GM21529 (cell line): Measurements from ENCODE around the gene DDX3X.
A peak's percentile ranks its signal among the peaks of the same experiment; 100 is the strongest.
"Not testable (repeated sequence)": the region's sequence is repeated elsewhere in the genome, so short reads cannot be mapped to it uniquely, and the experiment has no call there.

Experiments used
- ATAC-seq: cut with Tn5 transposase; IDR thresholded peaks from one replicate; pipeline ENCODE4 v1.9.1; 2021; ENCODE audit not compliant: unreplicated experiment

Gene DDX3X

DNA sequence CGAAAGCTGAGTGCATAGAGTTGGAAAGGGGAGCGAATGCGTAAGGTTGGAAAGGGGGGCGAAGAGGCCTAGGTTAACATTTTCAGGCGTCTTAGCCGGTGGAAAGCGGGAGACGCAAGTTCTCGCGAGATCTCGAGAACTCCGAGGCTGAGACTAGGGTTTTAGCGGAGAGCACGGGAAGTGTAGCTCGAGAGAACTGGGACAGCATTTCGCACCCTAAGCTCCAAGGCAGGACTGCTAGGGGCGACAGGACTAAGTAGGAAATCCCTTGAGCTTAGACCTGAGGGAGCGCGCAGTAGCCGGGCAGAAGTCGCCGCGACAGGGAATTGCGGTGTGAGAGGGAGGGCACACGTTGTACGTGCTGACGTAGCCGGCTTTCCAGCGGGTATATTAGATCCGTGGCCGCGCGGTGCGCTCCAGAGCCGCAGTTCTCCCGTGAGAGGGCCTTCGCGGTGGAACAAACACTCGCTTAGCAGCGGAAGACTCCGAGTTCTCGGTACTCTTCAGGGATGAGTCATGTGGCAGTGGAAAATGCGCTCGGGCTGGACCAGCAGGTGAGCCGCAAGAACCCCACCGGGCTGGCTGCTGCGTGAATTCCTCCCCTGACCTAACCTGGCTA lies at the start of gene DDX3X:
DDX3X (plus strand) TSS at position 419 of the 619 bp plus-strand sequence; CDS start at position 510, 91 bp downstream.
- peak; percentile 52 for ATAC-seq

DNA sequence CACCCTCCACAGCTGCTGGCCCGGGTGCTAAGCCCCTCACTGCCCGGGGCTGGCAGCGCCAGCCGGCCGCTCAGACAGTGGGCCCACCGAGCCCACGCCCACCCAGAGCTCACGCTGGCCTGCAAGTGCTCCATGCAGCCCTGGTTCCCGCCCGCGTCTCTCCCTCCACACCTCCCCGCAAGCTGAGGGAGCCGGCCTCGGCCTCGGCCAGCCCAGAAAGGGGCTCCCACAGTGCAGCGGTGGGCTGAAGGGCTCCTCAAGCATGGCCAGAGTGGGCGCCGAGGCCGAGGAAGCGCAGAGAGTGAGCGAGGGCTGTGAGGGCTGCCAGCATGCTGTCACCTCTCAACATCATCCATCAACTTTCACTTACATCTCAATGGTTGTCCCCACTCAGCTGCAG lies 48.0 kb upstream of the DDX3X start:
- not testable (repeated sequence) for ATAC-seq

DNA sequence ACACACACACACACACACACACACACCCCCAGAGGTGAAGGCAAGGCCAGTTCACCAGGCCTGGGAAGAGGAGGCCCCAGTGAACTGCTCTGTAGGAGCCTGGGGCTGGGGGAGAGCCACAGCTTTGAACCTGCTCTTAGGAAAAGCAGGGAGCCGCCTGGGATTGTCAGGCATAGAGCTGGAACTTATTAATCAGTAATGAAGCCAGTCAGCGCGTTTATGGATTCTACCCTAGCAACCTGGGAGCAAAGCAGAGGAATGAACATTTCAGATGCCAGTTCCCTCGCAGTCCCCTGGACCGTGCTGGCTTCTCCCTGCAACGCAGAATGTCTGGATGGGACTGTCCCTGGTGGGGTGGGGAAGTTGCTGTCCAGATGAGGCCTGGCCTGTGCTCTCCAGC lies 45.3 kb upstream of the DDX3X start:
- ATAC-seq = no peak

DNA sequence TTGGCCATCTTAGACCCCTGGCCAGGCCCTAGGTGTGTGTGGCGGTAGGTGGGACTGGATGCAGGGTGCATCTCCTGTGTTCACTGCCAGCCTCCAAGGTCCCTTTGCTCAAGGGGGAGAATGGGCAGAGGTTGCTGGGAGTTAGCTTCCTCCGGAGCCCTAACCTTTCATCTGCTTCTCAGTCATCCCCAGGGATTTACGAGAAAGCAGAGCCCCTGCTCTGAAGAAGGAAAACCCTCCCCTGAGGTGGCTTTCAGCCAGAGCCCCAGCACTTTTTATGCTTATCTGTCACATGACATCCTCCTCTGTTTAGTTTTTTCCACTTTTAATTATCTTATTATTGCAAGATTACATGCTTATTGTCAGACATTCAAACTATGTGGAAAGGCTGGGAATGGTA lies 44.9 kb upstream of the DDX3X start:
- ATAC-seq = no peak

DNA sequence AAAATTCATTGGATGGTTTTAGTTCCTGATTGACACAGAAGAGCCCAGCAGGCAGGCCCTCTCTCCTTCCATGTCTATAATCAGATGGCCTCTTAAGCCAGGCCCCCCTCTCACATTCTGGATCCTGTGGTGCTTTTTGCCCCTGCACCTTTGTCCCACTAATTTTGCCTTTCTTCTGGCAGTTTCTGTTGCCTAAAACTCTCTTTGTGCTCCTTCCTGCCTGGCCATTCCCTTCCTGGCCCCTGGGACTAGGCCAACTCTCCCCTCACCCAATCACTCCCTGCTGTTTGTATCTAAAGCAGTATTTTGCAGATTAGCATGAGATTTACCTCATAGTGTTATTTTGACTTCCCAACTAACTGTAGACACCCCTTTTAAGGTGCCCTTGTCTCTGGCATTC lies 42.7 kb upstream of the DDX3X start:
- ATAC-seq = no peak

DNA sequence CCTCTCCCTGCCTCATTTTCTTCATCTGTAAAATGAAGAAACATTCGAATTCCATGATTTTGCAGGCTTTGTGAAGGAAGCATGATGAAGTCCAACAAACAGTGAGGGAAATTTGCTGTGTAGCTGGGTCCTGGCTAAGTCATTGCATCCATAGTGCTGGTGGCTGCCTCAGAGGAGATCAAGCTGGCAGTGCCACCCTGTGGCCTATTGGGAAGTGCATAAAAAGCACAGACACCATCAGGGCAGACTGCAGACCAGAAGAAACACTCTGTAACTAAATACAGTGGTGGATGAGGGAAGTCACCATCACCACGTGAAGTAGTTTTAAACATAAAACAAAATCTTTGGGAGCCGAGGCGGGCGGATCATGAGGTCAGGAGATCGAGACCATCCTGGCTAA lies 40.7 kb upstream of the DDX3X start:
- ATAC-seq = no peak

DNA sequence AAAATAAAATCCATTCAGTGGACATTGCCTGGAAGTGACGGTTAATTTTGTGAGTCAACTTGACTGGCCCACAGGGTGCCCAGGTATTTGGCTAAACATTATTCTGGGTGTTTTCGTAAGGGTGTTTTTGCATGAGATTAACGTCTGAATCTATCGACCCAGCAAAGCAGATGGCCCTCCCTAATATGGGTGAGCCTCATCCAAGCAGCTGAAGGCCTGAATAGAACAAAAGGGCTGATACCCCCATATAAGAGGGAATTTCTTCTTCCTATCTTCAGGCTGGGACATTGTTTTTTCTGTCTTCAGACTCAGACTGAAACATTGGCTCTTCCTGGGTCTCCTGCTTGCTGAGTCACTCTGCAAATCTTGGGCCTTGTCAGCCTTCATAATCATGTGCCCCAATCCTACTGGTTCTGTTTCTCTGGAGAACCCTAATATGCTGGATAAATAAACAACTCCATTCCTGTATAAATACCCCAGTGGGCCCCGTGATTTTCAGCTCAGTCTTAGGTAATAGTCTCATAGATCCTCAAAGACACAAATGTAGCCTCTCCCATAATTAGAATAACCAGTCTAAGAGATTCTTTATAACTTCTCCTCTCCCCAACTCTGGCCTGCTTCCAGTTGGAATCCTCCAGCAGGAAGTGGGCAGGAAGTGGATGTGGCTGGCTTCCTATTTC lies 33.1 kb upstream of the DDX3X start:
- no peak for ATAC-seq

DNA sequence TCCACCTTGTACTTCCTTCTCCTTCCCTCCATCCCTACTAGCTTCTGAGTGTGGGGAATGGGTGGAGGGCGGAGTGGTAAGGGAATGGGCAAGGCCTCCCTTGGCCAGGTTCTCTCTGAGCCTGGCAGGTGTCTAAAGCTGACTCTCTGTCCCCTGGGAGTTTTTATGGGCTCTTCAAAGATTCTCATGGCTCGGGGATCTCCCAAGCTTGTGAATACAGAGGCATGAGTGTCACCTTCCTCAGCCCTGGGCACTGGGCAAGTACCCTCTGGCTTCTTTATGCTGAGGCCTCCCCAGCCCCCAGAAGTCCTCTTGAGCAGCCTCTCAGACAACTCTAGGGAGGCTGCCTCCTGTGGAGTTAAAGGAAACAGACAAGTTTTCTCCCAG lies 32.5 kb upstream of the DDX3X start:
- no peak for ATAC-seq

DNA sequence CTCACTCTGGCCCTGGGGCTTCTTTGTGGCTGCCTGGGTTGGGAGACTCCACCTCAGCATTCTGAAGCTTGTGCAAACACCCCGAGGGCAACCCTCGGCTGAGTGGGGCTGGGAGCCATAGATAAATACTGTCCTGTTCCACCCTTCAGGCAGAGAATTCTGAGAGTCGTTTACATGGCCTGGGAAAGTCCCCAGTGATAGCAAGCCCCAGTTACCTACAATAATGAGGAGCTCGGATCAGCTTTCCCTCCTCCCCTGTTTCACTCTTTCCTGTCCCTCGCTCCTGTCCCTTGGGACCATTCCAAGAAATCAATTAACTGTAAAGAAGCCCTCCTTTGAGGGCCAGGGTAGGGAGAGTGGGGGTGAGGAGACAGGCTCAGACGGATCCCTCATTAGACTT lies 31.6 kb upstream of the DDX3X start:
- ATAC-seq = no peak

DNA sequence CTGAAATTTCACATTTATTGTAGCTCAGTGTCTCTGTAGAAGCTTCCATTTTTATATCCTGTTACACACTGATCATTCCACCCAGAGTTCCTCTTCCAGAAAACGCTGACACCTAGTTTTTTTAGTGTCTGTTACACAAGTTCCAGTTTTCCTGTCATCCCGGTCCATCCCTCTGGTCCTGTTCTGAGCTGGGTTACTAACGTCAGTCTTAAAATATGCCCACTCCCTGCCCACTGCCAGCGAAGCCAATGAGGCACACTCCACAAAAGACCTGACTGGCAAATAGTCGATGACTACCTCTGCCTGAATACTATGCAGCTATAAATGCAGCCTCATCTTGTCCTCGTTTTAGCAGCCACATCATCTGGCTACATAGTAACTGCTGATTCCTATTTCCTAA lies 30.9 kb upstream of the DDX3X start:
- ATAC-seq = no peak

DNA sequence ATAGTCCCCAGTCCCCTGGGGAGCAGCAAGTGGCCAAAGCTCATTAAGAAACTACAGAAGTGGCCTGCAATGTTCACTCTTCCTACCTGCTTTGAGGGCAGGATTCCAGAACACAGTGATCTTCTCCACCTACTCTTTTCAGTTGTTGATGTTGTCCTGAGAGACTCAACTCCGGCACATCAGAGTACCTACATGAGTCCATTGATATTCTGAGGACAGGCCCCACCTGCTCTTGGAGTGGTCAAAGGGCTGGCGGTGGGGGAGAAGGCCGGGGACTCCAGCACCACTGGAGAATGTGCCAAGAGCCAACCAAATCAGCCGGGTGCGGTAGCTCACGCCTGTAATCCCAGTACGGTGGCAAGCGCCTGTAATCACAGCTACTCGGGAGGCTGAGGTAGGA lies 29.8 kb upstream of the DDX3X start:
- ATAC-seq = no peak

DNA sequence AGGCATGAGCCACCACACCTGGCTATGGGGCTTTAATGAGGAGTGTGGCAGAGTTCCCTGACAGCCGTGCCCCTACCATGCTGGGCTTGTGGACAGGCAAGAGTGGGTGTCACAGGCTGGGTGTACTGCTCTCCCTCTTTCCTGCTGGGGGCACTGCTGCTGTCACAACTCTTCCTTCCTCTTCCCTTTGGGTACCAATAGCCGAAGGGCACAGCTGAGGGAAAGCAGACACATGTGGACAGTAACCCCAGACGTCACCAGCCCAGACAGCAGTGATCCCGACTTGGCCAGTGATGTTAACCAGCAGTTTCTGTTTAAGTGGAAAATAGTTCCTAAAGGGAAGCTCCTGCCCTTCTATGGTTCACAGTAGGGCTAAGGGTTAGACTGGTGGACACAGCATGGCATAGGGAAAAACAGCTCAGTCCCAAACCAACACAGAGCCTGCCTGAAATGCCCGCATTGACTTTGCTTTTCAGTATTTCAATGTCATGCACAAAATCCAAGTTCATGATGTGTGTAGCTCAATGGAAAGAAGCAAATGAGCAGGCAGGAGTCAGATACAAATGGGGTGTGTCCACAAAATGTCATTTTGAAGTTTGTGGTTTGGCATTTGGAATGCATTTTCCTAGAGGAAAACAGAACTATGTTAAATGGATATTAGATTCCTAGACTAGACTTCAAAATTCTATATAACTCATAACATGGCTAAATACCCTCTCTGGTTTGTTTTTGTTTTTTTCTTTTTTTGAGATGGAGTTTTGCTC lies 24.9 kb upstream of the DDX3X start:
- ATAC-seq = no peak

DNA sequence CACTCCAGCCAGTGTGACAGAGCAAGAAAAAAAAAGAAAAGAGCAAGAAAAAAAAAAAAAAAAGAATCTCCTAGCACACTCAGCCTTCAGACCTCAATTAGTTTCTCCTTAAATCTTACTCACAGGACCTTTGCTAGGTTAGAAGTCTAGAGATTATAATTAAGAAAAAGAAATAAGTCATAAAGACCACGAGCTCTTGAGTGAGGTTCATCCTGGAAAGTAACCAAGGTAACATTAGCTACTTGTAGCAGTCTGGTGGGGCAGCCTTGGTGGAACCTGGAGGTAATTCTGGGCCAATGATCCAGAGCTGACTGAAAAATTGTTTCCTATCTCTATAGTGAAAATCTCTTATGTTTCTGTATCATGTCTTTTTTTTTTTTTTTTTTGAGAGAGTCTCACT lies 21.2 kb upstream of the DDX3X start:
- no peak for ATAC-seq

DNA sequence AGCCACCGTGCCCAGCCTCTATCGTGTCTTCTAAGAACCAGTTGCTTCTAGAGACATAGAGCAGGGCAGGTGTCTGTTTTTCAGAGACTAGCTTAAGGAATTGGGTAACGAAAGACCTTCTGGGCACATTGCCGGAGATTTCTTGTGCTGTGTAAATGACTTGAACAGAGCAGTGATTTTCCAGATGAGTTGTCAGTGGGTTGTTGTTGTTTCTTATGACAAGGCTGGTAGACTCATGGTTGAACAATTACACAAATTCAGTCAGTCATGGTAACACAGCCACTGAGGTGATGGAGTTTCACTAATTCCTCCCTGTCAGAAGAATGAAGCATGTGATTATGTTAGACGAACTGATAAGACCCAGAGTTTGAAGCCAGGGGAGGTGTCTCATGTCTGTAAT lies 20.5 kb upstream of the DDX3X start:
- no peak for ATAC-seq

DNA sequence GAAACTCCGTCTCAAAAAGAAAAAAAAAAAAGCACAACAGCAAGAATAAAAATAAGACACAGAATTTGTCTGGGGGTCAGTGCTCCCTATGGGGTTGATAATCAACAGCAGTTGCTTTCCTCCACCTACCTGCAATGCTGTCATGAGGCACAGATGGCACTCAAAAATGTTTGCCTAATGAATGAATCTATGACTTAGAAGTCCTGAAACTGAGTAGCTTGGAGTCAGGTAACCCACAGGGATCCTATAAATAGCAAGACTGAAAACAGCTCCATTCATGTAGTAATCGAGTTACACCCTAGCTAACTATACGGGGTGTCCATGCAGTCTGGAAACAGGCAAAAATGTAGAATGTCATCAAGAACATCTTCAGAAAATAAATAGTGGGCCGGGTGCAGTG lies 19.8 kb upstream of the DDX3X start:
- no peak for ATAC-seq

DNA sequence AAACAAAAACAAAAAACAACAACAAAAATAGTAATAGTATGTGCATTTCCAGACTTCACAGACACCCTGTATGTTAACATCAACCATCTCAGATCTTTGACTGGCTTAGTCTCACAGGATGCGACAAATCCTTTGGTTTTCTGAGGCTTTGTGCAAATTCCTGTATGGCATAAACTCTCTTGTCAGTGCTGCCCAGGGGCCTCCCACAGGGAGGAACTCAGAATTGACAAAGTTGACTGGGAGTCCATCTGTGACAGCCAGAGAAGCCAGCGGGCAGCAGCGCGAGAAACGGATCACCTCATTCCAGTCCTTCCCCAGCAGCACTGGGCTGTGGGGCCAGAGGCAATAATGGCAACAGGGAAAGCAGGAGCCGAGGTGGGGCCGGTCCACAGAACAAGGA lies 19.1 kb upstream of the DDX3X start:
- no peak for ATAC-seq

DNA sequence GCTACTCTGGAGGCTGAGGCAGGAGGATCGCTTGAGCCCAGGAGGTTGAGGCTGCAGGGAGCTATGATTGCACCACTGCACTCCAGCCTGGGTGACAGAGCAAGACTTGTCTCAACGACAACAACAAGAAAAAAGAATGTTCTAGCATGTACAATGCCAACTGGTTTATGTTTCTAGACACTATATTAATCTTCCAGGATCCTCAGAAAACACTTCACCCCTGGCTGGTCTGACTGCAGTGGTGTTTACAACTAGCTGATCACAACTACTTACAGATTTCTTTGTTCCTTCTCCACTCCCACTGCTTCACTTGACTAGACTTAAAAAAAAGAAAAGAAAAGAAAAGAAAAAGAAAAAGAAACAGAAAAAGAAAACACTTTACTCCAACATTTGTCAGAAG lies 17.7 kb upstream of the DDX3X start:
- ATAC-seq = not testable (repeated sequence)

DNA sequence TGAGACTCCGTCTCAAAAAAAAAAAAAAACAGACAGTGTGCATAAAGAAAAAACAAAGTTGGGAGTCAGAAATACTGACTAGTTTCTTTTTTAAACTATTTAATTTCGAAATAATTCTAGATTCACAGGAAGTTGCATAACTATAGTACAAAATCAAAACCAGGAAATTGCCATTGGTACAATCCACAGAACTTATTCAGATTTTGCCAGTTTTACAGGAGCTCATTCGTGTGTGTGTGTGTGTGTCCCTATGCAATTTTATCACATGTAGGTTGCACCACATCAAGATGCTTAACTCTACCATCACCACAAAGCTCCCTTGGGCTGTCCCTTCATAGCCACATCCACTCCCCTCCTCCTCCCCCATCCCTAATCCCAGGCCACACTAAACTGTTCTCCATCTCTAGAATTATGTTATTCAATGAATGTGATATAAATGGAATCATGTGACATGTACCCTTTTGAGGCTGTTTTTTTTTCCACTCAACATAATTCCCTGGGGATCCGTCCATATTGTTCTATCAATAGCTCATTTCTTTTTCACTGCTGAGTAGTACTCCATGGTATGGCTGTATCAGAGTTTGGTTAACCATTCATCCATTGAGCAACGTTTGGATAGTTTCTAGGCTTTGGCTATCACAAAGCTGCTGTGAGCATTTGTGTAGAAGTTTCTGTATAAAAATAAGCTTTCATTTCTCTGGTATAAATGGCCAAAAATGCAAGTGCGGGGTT lies 16.3 kb upstream of the DDX3X start:
- ATAC-seq = no peak

DNA sequence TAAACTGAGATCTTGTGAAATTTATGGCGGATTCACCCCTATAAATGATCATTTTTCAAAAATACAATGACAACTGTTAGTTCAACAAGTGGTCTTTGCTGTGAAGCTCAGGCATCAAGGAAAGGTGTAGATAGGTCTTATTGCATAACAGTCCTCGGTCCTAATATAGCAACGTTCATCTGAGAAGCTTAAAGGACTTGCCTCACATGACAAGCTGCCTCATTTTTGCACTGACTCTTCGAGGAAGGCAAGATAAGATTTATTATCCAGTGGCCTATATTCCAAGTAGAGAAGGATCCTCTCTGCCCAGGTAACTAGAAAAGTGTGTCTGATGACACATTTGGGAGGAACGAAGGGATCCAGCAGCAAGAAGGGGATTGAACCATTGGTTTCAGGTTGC lies 13.6 kb upstream of the DDX3X start:
- ATAC-seq = no peak

DNA sequence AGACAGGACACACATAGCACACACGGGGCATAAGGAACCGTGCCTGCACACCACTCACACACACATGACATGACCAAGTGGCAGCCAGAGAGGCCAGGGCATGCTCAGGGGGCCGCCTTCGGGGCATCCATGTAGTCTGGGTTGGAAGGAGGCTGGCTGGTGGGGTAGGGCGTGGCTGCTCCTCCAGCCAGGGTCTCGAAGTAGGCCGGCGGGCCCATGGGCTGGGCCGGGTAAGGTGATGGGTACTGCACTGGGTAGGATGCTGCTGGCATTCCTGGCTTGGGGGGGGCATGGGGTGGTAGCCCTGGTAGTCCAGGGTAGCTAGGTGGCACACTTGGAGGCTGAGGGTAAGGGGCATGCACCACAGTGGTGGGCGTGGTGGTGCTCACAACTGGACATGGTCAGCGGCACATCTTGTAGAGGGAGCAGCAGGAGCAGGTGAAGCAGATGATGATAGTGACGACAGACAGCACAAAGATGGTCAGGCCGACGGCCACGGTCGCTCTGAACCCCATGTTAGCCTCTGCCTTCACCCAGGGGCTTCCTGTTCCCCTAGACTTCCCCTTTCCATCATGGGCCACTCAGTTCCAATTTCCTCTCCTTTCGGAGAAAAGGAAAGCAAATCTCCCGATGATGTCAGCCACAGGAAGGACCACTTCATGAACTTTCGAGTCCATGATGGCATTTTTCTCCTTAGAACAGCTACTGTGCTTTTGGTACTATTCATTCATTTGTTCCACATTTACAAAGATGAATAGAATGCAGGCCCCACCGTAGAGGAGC lies 10.9 kb upstream of the DDX3X start:
- ATAC-seq = no peak

DNA sequence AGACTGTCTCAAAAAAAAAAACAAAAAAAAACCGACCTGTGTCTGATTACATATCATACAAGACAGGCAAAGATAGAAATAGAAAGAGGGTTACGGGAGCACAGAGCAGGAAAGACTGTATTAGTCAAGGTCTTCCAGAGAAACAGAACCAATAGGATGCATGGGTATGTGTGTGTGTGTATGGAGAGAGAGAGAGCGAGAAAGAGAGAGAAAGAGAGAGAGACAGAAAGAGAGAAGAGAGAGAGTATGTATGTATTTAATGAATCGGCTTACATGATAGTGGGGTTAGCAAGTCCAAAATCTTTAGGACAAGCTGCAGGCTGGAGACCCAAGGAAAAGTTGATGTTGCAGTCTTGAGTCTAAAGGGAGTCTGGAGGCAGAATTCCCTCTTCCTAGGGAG lies 7.5 kb upstream of the DDX3X start:
- no peak for ATAC-seq
